ENCODE measurements around the gene DOCK4.

DNA sequence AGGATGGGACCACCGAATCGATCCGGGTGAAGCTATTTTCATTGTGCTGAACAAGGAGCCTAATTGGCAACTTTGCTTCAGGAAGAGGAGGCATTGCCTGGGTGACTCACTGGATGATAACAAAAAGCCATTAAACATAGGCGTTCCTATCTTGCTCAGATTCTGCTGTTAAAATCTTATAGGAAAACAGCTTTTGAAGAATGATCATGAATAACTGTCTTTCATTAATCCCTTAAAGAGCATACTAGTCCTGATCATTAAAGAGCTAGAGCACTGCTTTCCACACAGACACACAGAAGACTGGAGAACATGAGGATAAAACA, 469.7 kb downstream of the DOCK4 start:
- TF ChIP-seq, protein P1, sequence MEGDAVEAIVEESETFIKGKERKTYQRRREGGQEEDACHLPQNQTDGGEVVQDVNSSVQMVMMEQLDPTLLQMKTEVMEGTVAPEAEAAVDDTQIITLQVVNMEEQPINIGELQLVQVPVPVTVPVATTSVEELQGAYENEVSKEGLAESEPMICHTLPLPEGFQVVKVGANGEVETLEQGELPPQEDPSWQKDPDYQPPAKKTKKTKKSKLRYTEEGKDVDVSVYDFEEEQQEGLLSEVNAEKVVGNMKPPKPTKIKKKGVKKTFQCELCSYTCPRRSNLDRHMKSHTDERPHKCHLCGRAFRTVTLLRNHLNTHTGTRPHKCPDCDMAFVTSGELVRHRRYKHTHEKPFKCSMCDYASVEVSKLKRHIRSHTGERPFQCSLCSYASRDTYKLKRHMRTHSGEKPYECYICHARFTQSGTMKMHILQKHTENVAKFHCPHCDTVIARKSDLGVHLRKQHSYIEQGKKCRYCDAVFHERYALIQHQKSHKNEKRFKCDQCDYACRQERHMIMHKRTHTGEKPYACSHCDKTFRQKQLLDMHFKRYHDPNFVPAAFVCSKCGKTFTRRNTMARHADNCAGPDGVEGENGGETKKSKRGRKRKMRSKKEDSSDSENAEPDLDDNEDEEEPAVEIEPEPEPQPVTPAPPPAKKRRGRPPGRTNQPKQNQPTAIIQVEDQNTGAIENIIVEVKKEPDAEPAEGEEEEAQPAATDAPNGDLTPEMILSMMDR (conservative IDR thresholded peaks at IDR 0.05; ENCODE audit: low read length), result no peak
- TF ChIP-seq EZH2phosphoT487 (IDR thresholded peaks at IDR 0.05; ENCODE audit: borderline replicate concordance), result no peak
